Stimulated activated CD4-positive, alpha-beta T cell treated with anti-CD3 and anti-CD28 coated beads, Interleukin-1b, Interleukin-23, amount 100 ng/mL, for 1 hour (primary cell): Measurements from ENCODE around the gene SLC39A8.

Source experiments
- DNase-seq, 2 donors: peaks; one replicate each; pipeline ENCODE4 v3.0.0-alpha.2; 2020; ENCODE audit warnings: low read depth in 2 of 2

Gene SLC39A8

GRCh38 chr4:102230194-102230593, 115.1 kb downstream of the SLC39A8 start:
- DNase-seq = no peak

DNA sequence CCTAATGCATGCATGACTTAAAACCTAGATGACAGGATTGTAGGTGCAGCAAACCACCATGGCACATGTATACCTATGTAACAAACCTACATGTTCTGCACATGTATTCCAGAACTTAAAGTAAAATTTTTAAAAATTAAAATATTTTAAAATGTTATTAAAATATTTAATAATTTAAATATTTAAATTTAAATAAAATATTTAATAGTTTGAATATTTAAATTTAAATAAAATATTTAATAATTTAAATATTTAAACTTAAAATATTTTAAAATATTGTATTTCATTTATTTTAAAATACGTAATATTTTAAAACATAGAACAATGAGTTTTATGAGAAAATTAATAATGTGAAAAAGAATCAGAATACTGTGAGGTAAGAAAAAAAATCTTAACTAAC, 117.9 kb downstream of the SLC39A8 start:
- DNase-seq = no peak

- no peak for DNase-seq
Observed at GRCh38 chr4:102223461-102223860, 121.8 kb downstream of the SLC39A8 start.

DNA sequence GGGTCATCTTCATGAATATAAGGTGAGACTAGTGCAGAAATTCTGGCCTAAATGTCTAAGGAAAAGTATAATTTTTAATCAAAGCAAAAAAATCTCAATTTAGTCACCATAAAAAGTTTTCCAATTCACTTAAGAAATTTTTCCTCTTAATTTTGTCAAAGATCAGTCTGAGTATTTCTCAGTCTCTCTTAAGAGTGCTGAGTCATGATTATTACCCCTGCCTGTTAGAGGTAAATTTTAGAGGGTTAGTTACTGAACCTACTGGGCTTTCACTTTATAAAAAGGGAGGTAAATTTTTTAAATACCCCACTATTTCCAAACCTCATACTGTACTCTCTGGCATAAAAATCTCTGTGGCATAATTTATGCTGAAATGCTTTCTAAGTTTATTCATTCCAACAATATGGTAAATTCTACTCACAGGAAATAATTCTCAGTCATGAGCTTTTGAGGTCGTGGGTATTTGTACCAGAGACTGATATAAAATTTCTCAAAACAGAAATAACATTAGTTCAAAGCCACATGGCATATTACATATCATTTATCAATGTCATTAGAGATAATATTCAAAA, 122.4 kb downstream of the SLC39A8 start:
- no peak for DNase-seq

GRCh38 chr4:102219129-102219528, 126.2 kb downstream of the SLC39A8 start:
- no peak for DNase-seq

DNA sequence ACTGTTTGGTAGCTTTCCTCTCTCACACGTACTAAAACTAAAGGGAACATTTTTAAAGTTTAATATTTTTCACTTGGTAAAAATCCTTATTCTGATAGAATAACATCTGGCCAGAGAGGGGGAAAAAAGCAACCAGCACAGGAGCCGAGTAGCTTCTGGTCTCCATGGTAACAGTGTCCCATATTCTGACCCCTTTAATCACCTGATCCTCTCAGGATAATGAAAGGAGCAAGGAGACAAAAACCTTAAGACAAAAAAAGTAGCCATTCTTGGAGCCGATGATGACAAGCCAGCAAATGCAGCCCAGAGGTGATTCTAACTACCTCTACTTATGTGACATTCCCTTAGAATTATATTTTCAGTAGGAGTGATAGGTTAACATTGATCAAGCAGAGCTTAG, 126.6 kb downstream of the SLC39A8 start:
- DNase-seq = no peak

DNA sequence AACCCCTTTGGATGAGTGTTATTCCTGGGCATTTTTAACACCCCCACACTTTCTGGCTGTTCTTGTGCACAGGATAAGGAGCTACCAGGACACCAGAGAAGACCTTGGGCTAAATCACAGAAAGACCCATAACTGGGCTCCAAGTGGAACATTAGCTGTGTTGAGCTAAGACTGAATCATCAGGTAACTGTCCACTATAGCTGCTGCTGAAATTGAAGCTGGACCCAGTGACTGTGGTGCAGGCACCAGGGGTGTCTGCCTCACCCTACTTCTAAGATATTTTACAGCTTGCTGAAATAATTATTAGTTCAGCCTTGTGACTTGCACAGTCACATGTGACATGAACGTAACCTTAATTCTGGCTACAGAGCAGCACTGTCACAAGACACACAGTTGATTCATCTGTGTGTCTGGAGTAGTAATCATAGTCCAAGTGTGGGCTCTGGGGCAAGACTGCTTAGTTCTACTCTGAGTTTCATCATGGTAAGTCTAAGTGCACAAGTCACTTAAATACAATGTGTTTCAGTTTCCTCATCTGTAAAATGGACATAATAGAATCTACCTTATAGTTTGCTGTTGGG, 127.4 kb downstream of the SLC39A8 start:
- no peak for DNase-seq

DNA sequence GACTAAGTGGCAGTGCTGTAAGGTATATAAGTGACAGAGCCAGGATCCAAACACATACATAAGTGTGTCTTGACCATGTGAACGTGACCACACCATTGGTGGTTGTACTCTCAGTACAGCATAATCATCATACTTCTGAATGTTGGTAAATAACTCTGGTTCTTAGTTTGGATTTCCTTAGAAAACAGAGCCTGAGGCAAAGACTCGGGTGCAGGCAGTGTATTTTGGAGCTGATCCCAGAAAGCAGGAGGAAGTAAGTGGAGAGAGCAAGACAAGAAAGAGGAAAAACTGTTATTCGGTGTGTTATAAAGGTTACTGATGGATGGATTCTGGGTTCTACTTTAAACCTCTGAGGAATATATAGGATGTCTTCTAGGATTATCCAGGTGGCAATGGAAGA, 127.9 kb downstream of the SLC39A8 start:
- no peak for DNase-seq

DNA sequence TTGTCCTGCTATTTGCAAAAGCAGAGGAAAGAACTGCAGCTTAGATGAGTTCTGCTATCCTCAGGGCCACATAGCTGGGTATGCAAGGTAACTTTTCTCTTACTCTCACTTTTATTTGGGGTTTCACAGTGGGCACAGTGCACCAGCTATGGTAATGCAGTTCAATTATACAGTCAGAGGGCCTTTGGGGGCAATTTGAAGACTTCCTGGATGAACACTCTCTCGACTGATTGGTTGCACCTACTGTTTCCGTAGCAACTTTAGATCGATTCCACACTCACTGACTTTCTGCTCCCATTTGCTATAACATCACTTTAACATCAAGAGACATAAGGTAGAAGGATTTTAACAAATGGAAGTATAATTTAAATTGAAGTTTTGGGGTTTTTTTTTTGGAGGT, 128.6 kb downstream of the SLC39A8 start:
- no peak for DNase-seq

GRCh38 chr4:102213031-102213430, 132.3 kb downstream of the SLC39A8 start:
- no peak for DNase-seq
